ENCODE results near the gene VIT.

- TF ChIP-seq CTCF (IDR thresholded peaks at IDR 0.05; ENCODE audit: insufficient read depth, low read length, poor library complexity, severe bottlenecking) = no peak
- TF ChIP-seq EZH2phosphoT487 (conservative IDR thresholded peaks at IDR 0.05; ENCODE audit: low read length) = no peak
Observed at GRCh38 chr2:36700311-36700710, 3.8 kb downstream of the VIT start.

Data from SU-DHL-6 (cell line).